Common myeloid progenitor, CD34-positive (primary cell): Measurements from ENCODE around the gene UBALD2.
"Not testable (repeated sequence)": the region's sequence is repeated elsewhere in the genome, so short reads cannot be mapped to it uniquely, and the experiment has no call there.

Experiments
- CTCF ChIA-PET: fragments of 350-600 bp; sonication (Branson Sonifier 250); formaldehyde crosslinking; loops from one replicate; lab custom pipeline; 2021; ENCODE audit warnings: antibody characterized with exemption; lab: Charles Lee
- POLR2A ChIA-PET: fragments of 350-600 bp; sonication (Branson Sonifier 250); formaldehyde crosslinking; loops from one replicate; lab custom pipeline; 2021; ENCODE audit warnings: antibody characterized with exemption; lab: Charles Lee
- DNase-seq, 3 donors: peaks; one replicate each; pipeline versions ENCODE4 v3.0.0 to v3.0.0-alpha.2; 2013
- H3K27ac ChIP-seq, 2 experiments: 1 replicate in 1 of 2; 2 replicates in 1 of 2; pipeline ENCODE4 v1.7.0; 2013; ENCODE audit warnings: inconsistent platforms in 2 of 2, low read length in 2 of 2, mild to moderate bottlenecking in 2 of 2, low read depth in 1 of 2, moderate library complexity in 1 of 2; ENCODE audit not compliant: severe bottlenecking in 2 of 2, insufficient read depth in 1 of 2, poor library complexity in 1 of 2
- H3K27me3 ChIP-seq, 5 experiments: replicated peaks in 2 of 5; 1 replicate in 3 of 5; 2 replicates in 2 of 5; pipeline versions ENCODE4 v1.6.1 to v1.7.0; 2013; ENCODE audit warnings: low read length in 4 of 5, mild to moderate bottlenecking in 2 of 5, moderate library complexity in 2 of 5, inconsistent platforms in 1 of 5; ENCODE audit not compliant: insufficient read depth in 5 of 5, control insufficient read depth in 4 of 5
- H3K36me3 ChIP-seq, 4 experiments: 1 replicate in 2 of 4; 2 replicates in 2 of 4; pipeline versions ENCODE4 v1.6.1 to v1.7.0; 2013; ENCODE audit warnings: low read length in 3 of 4, control low read depth in 1 of 4, mild to moderate bottlenecking in 1 of 4; ENCODE audit not compliant: control insufficient read depth in 4 of 4, insufficient read depth in 4 of 4
- H3K4me1 ChIP-seq, 4 experiments: 1 replicate in 3 of 4; 2 replicates in 1 of 4; pipeline versions ENCODE4 v1.6.1 to v1.7.1; 2013; ENCODE audit warnings: low read length in 3 of 4, mild to moderate bottlenecking in 3 of 4, control low read depth in 1 of 4, inconsistent platforms in 1 of 4, moderate library complexity in 1 of 4; ENCODE audit not compliant: control insufficient read depth in 4 of 4, insufficient read depth in 4 of 4; ENCODE audit errors: control extremely low read depth in 1 of 4
- H3K4me3 ChIP-seq, 7 experiments: 1 replicate in 4 of 7; 2 replicates in 3 of 7; pipeline versions ENCODE4 v1.5.1 to v1.7.0; 2013; ENCODE audit warnings: mild to moderate bottlenecking in 7 of 7, low read length in 6 of 7, moderate library complexity in 6 of 7, inconsistent platforms in 2 of 7, low read depth in 2 of 7, control low read depth in 1 of 7; ENCODE audit not compliant: insufficient read depth in 4 of 7, control insufficient read depth in 1 of 7; ENCODE audit errors: extremely low read depth in 1 of 7
- H3K9me3 ChIP-seq, 5 experiments: 1 replicate in 4 of 5; 2 replicates in 1 of 5; pipeline versions ENCODE4 v1.6.1 to v1.7.1; 2013; ENCODE audit warnings: low read length in 4 of 5, mild to moderate bottlenecking in 2 of 5, inconsistent platforms in 1 of 5, low read depth in 1 of 5, moderate library complexity in 1 of 5; ENCODE audit not compliant: control insufficient read depth in 4 of 5, insufficient read depth in 2 of 5; ENCODE audit errors: control extremely low read depth in 1 of 5
- WGBS: methylation state at CpG from one replicate; pipeline ENCODE4 v1.1.5; 2013; ENCODE audit not compliant: insufficient coverage; 5-methylcytosine and 5-hydroxymethylcytosine counted together

The UBALD2 gene

DNA sequence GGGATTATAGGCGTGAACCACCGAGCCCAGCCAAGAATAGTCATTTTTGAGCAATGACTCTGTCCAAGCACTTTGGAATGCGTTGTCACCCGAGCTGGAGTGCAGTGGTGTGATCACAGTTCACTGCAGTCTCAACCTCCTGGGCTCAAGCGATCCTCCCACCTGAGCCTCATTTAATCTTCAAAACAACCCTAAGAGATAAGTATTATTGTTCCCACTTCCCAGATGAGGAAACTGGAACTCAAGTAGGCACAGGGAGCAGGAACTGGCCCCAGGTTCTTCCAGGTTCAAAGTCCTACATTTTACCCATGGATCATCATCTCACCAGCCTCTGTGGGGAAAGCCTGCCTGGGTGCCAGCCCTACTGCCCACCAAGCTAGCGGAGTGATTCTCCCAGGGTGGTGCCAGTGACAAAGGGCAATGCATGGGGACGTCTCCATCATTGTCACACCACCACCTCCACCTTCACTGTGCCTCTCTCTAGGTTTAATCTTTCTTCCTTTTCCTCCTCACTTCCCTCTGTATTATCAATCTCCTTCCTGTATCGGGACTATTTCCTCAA, 13.6 kb upstream of the UBALD2 start:
- POLR2A ChIA-PET, result no interaction called here
- CTCF ChIA-PET, result interaction anchor here (0.7 to 2.1 kb wide), 6 partner anchors 8 to 72 kb away, joined by 3 to 8 read pairs (median 4); no protein-coding TSS in a partner anchor
- H3K4me3 ChIP-seq, result no peak overlapping the region
- H3K27ac ChIP-seq, result no peak overlapping the region
- peaks cover 0 to 53% (median 24%) of the 10 kb centered on the region in 4 experiments for H3K4me1 ChIP-seq
- DNase-seq, result no peak
- WGBS, result 78% methylated on average over 8 of the region's 8 CpGs
- no peaks in the 10 kb centered on the region for H3K36me3 ChIP-seq
- peaks cover 0 to 2% (median 0%) of the 10 kb centered on the region in 5 experiments for H3K27me3 ChIP-seq
- no peaks in the 10 kb centered on the region for H3K9me3 ChIP-seq

DNA sequence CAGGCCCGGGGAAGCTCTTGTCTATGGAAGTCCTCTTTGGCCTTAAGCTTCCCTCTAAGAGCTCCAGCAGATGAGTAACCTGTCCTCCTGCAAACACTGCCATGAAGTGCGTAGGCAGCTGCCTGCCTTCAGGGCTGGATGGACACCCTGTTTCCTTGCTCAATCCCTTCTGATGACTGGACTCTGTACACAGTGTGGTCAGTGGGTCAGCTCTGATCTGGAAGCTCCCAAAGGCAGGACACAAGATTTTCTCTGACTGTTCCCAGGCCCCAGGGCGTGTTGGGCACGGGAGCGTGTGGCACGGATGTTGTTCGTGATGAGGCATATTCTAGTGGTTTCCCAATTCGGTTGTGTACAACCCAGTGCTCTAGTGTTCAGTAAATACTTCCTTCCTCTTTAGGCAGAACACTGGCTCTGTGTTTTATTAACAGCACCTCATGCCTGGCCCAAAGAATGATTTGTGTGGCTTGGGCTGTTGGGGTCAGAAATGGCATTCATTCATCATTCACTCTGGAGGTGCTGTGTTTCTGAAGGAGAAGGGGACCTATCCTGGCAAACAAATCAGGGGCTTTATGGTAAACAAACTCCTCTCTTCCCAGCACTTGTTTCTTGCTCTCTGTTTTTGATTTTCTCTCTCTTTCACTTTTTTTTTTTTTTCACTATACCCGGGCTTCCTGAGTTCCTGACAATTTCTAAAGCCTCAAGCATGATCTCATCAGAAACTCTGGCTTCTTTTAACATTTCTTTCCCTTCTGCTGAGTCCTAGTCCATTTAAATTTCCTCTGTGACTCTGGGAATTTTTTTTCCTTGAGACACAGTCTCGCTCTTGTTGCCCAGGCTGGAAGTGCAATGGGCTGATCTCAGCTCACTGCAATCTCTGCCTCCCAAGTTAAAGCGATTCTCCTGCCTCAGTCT, 12.9 kb upstream of the UBALD2 start:
- Histone ChIP-seq H3K4me1 (peaks cover 0 to 48% (median 21%) of the 10 kb centered on the region in 4 experiments), H3K36me3 (no peaks in the 10 kb centered on the region), H3K9me3 (no peaks in the 10 kb centered on the region), H3K27me3 (peaks cover 0 to 2% (median 0%) of the 10 kb centered on the region in 5 experiments), H3K27ac (peak overlapping the region in 1 of 2 experiments; percentile 39), H3K4me3 (peak overlapping the region in 4 of 7 experiments; percentile 5 to 51 (median 41))
- DNase-seq, result peak; percentile 60 to 85 (median 80)
- WGBS, result 19% methylated on average over 11 of the region's 11 CpGs
- CTCF ChIA-PET, result interaction anchor here (0.7 to 2.1 kb wide), 6 partner anchors 7 to 72 kb away, joined by 3 to 8 read pairs (median 4); no protein-coding TSS in a partner anchor
- POLR2A ChIA-PET, result interaction anchor here (1.2 kb wide), 1 partner anchor 19 kb away, joined by 3 read pairs; no protein-coding TSS in a partner anchor

- Histone ChIP-seq H3K4me1 (peaks cover 0 to 43% (median 21%) of the 10 kb centered on the region in 4 experiments), H3K4me3 (peak overlapping the region in 1 of 7 experiments; percentile 47)
- not testable (repeated sequence) for H3K36me3 ChIP-seq, H3K9me3 ChIP-seq, H3K27ac ChIP-seq, H3K27me3 ChIP-seq, DNase-seq
- ChIA-PET CTCF (interaction anchor here (1.9 kb wide), 1 partner anchor 20 kb away, joined by 4 read pairs; no protein-coding TSS in a partner anchor), POLR2A (interaction anchor here (1.2 kb wide), 1 partner anchor 19 kb away, joined by 3 read pairs; no protein-coding TSS in a partner anchor)
- WGBS, result 92% methylated on average over 19 of the region's 23 CpGs
These were observed 12.0 kb upstream of the UBALD2 start for GRCh38 chr17:76252967-76253766.

- no peak overlapping the region for H3K27ac ChIP-seq
- no peaks in the 10 kb centered on the region for H3K36me3 ChIP-seq
- 98% methylated on average over 6 of the region's 7 CpGs for WGBS
- ChIA-PET POLR2A (interaction anchor here (0.9 kb wide), 1 partner anchor 13 kb away, joined by 3 read pairs; no protein-coding TSS in a partner anchor), CTCF (interaction anchor here (0.7 to 1.4 kb wide), 3 partner anchors 13 to 37 kb away, joined by 3 to 5 read pairs (median 3); no protein-coding TSS in a partner anchor)
- DNase-seq, result no peak
- H3K9me3 ChIP-seq, result no peaks in the 10 kb centered on the region
- no peak overlapping the region for H3K4me3 ChIP-seq
- H3K4me1 ChIP-seq, result peaks cover 0 to 43% (median 21%) of the 10 kb centered on the region in 4 experiments
- H3K27me3 ChIP-seq, result no peaks in the 10 kb centered on the region
These were observed 11.3 kb upstream of the UBALD2 start for GRCh38 chr17:76253841-76254240.

DNA sequence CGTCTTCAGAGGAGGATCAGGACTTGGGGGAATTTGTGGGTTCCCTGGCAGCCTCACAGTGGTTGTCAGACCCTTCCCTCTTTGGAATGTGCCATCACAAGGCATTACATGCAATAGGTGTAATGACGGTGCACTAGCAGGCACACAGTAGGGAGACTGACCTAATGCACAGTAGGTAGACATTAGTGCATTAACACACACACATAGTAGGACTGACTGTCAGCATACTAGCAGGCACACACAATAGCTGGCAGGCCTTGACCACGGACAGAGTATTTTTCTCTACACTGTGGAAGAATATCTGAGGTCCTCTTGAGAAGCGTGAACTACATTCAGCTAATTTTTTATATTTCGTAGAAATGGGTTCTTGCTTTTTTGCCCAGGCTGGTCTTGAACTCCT, 10.9 kb upstream of the UBALD2 start:
- Histone ChIP-seq H3K27me3 (no peaks in the 10 kb centered on the region), H3K4me1 (peaks cover 0 to 43% (median 21%) of the 10 kb centered on the region in 4 experiments), H3K4me3 (no peak overlapping the region), H3K36me3 (no peaks in the 10 kb centered on the region), H3K27ac (no peak overlapping the region), H3K9me3 (no peaks in the 10 kb centered on the region)
- CTCF ChIA-PET, result interaction anchor here (0.7 to 1.4 kb wide), 3 partner anchors 12 to 38 kb away, joined by 3 to 5 read pairs (median 3); no protein-coding TSS in a partner anchor
- DNase-seq, result no peak
- WGBS, result 100% methylated on average over 4 of the region's 5 CpGs
- POLR2A ChIA-PET, result interaction anchor here (0.9 kb wide), 1 partner anchor 12 kb away, joined by 3 read pairs; no protein-coding TSS in a partner anchor

- H3K36me3 ChIP-seq, result no peaks in the 10 kb centered on the region
- POLR2A ChIA-PET, result no interaction called here
- H3K9me3 ChIP-seq, result no peaks in the 10 kb centered on the region
- no peak overlapping the region for H3K4me3 ChIP-seq
- peaks cover 0 to 52% (median 22%) of the 10 kb centered on the region in 4 experiments for H3K4me1 ChIP-seq
- no peak overlapping the region for H3K27ac ChIP-seq
- no peak for DNase-seq
- WGBS, result 93% methylated on average over 4 of the region's 6 CpGs
- CTCF ChIA-PET, result interaction anchor here (1.1 kb wide), 1 partner anchor 26 kb away, joined by 3 read pairs; no protein-coding TSS in a partner anchor
- no peaks in the 10 kb centered on the region for H3K27me3 ChIP-seq
These were observed 9.2 kb upstream of the UBALD2 start for GRCh38 chr17:76255801-76256429.
